ENCODE data around the gene CNFN. TPM values are rescaled to one million over a fixed set of nuclear protein-coding genes. Genes with fewer than 3 reads are reported as not detected.

CNFN gene
- total RNA-seq, 1 donor from 2014 or later: not detected

- intact Hi-C loops (cut with DNase I): loop anchor here (10.0 kb wide), 1 partner anchor 555 kb away; no protein-coding TSS in a partner anchor
- Histone ChIP-seq H3K36me3 (no peaks in the 10 kb centered on the region), H3K27ac (no peak overlapping the region), H3K27me3 (no peaks in the 10 kb centered on the region), H3K9me3 (no peaks in the 10 kb centered on the region), H3K4me3 (no peak overlapping the region), H3K4me1 (no peaks in the 10 kb centered on the region)
- DNase-seq (ENCODE audit: low spot score in 2 of 2): no peak
- TF ChIP-seq CTCF (IDR thresholded peaks at IDR 0.05): no peak
Measured at GRCh38 chr19:42409477-42409876, 19.4 kb upstream of the CNFN start.

GRCh38 chr19:42407816-42408175 lies 17.7 kb upstream of the CNFN start:
- no peak overlapping the region for H3K4me3 ChIP-seq
- H3K4me1 ChIP-seq: no peaks in the 10 kb centered on the region
- intact Hi-C loops (cut with DNase I): loop anchor here (10.0 kb wide), 1 partner anchor 553 kb away; no protein-coding TSS in a partner anchor
- no peak for DNase-seq (ENCODE audit: low spot score in 2 of 2)
- no peaks in the 10 kb centered on the region for H3K36me3 ChIP-seq
- no peaks in the 10 kb centered on the region for H3K27me3 ChIP-seq
- H3K9me3 ChIP-seq: no peaks in the 10 kb centered on the region
- TF ChIP-seq CTCF (IDR thresholded peaks at IDR 0.05): no peak
- H3K27ac ChIP-seq: no peak overlapping the region

- Histone ChIP-seq H3K4me1 (no peaks in the 10 kb centered on the region), H3K36me3 (no peaks in the 10 kb centered on the region), H3K27me3 (no peaks in the 10 kb centered on the region), H3K4me3 (no peak overlapping the region), H3K9me3 (no peaks in the 10 kb centered on the region), H3K27ac (no peak overlapping the region)
- DNase-seq (ENCODE audit: low spot score in 2 of 2): no peak
- intact Hi-C loops (cut with DNase I): loop anchor here (10.0 kb wide), 1 partner anchor 552 kb away; no protein-coding TSS in a partner anchor
- TF ChIP-seq CTCF (IDR thresholded peaks at IDR 0.05): no peak
Measured at GRCh38 chr19:42407085-42407815, 17.2 kb upstream of the CNFN start.

GRCh38 chr19:42406111-42406510 lies 16.0 kb upstream of the CNFN start:
- Histone ChIP-seq H3K4me1 (peaks cover 0 to 6% of the 10 kb centered on the region in 2 donors), H3K27ac (no peak overlapping the region), H3K27me3 (no peaks in the 10 kb centered on the region), H3K9me3 (no peaks in the 10 kb centered on the region), H3K36me3 (no peaks in the 10 kb centered on the region), H3K4me3 (no peak overlapping the region)
- TF ChIP-seq CTCF (IDR thresholded peaks at IDR 0.05): no peak
- intact Hi-C loops (cut with DNase I): loop anchor here (10.0 kb wide), 1 partner anchor 551 kb away; no protein-coding TSS in a partner anchor
- DNase-seq (ENCODE audit: low spot score in 2 of 2): no peak

- Histone ChIP-seq H3K4me3 (no peak overlapping the region), H3K9me3 (no peaks in the 10 kb centered on the region), H3K36me3 (no peaks in the 10 kb centered on the region), H3K4me1 (peaks cover 0 to 7% of the 10 kb centered on the region in 2 donors), H3K27ac (no peak overlapping the region), H3K27me3 (no peaks in the 10 kb centered on the region)
- intact Hi-C loops (cut with DNase I): loop anchor here (10.0 kb wide), 1 partner anchor 549 kb away; no protein-coding TSS in a partner anchor
- no peak for TF ChIP-seq CTCF (IDR thresholded peaks at IDR 0.05)
- DNase-seq (ENCODE audit: low spot score in 2 of 2): no peak
Measured at GRCh38 chr19:42403586-42403985, 13.5 kb upstream of the CNFN start.

Data from ascending aorta (tissue), 2 donors.